ENCODE results near the gene TRIM15. TPM values are rescaled to one million over a fixed set of nuclear protein-coding genes. Genes with fewer than 3 reads are reported as not detected.

Gene TRIM15
- total and polyA plus RNA-seq, 2 of the 4 experiments (the other 2 are of a cell fraction): not detected

- POLR2A ChIA-PET (ENCODE audit: unreplicated experiment): no interaction called here
- peak; percentile 65 for ATAC-seq (ENCODE audit: low read depth)
- no peak overlapping the region for H3K4me2 ChIP-seq (ENCODE audit: low read depth, low read length)
- 80% methylated on average over 3 of the region's 8 CpGs; no CpG with 5 or more reads in 1 of the 2 experiments for WGBS, 2 experiments (ENCODE audit: extremely low coverage in 2 of 2, insufficient read length in 1 of 2)
- no peak for DNase-seq
- no peaks in the 10 kb centered on the region for H3K9me3 ChIP-seq (ENCODE audit: control insufficient read depth, insufficient read depth, low read length)
- intact Hi-C loops (cut with micrococcal nuclease) (no loop called here), in situ Hi-C loops (cut with MboI; ENCODE audit: low sequenced_read_pairs) (no loop called here), dilution Hi-C loops (cut with HindIII; ENCODE audit: low sequenced_read_pairs, unreplicated experiment) (no loop called here)
- H3K9me1 ChIP-seq (ENCODE audit: insufficient read depth, low read length): peaks cover 6% of the 10 kb centered on the region; the same call in 1 of the 2 replicates
- H3K4me1 ChIP-seq (ENCODE audit: control insufficient read depth, insufficient read depth, low read length): peaks cover 2% of the 10 kb centered on the region; the same call in 1 of the 2 replicates
- no peak overlapping the region for H3K14ac ChIP-seq (replicated peaks; ENCODE audit: low read depth, low read length)
- no peak overlapping the region for H4K91ac ChIP-seq (ENCODE audit: insufficient read depth, low read depth, low read length)
- peaks cover 44% of the 10 kb centered on the region for H3K36me3 ChIP-seq (ENCODE audit: control insufficient read depth, insufficient read depth, low read length)
- no peak overlapping the region for H2AK5ac ChIP-seq (ENCODE audit: low read depth, low read length)
- no TSS peak for BruUV-seq (replicated peaks)
- H2BK20ac ChIP-seq (ENCODE audit: low read depth, low read length): no peak overlapping the region
- H4K5ac ChIP-seq (ENCODE audit: low read depth, low read length): no peak overlapping the region
- no peak for TF ChIP-seq USF2 (IDR thresholded peaks at IDR 0.05; ENCODE audit: low read depth, low read length)
- TF ChIP-seq CTCF (conservative IDR thresholded peaks at IDR 0.05; ENCODE audit: low read depth, low read length): no peak
- TF ChIP-seq CEBPB (IDR thresholded peaks at IDR 0.05; ENCODE audit: low read depth, low read length): no peak
- TF ChIP-seq RAD21 (IDR thresholded peaks at IDR 0.05; ENCODE audit: low read length): no peak
- no peak for TF ChIP-seq CHD1 (IDR thresholded peaks at IDR 0.05; ENCODE audit: low read depth, low read length)
- no peak for TF ChIP-seq NFE2L2 (IDR thresholded peaks at IDR 0.05; ENCODE audit: low read depth, low read length)
- TF ChIP-seq MAFK (IDR thresholded peaks at IDR 0.05; ENCODE audit: low read depth, low read length): no peak
- TF ChIP-seq MAZ (IDR thresholded peaks at IDR 0.05; ENCODE audit: borderline replicate concordance, low read depth, low read length): no peak
- no peak for TF ChIP-seq RFX5 (IDR thresholded peaks at IDR 0.05; ENCODE audit: low read depth, low read length)
- TF ChIP-seq POLR2A (IDR thresholded peaks at IDR 0.05; ENCODE audit: low read depth, low read length): no peak
- no peak for TF ChIP-seq MXI1 (IDR thresholded peaks at IDR 0.05; ENCODE audit: borderline replicate concordance, low read depth, low read length)
- no peak for TF ChIP-seq ELK1 (IDR thresholded peaks at IDR 0.05; ENCODE audit: borderline replicate concordance, low read depth, low read length)
- H3K23ac ChIP-seq (ENCODE audit: low read depth, low read length): no peak overlapping the region
- CTCF ChIA-PET: interaction anchor here (1.8 kb wide), 1 partner anchor 64 kb away, joined by 5 read pairs; no protein-coding TSS in a partner anchor
- no peaks in the 10 kb centered on the region; a peak in 2 of 4 replicates for H3K79me1 ChIP-seq (ENCODE audit: low read depth in 1 of 2, low read length in 2 of 2)
- no peak overlapping the region for H3K56ac ChIP-seq (ENCODE audit: extremely low read depth, insufficient read depth, low read length)
- H3K27me3 ChIP-seq (ENCODE audit: control insufficient read depth, insufficient read depth, low read length): no peaks in the 10 kb centered on the region
- no peak overlapping the region for H3K4ac ChIP-seq (ENCODE audit: low read depth, low read length)
- H3K27ac ChIP-seq (ENCODE audit: insufficient read depth, low read length): no peak overlapping the region
- H4K20me1 ChIP-seq (ENCODE audit: insufficient read depth, low read length): no peaks in the 10 kb centered on the region
- no peak overlapping the region for H2AFZ ChIP-seq (replicated peaks; ENCODE audit: low read length, poor library complexity)
- no peak overlapping the region for H2BK5ac ChIP-seq (ENCODE audit: low read depth, low read length, poor library complexity, severe bottlenecking)
- H2BK120ac ChIP-seq (ENCODE audit: low read depth, low read length): no peak overlapping the region
- H4K8ac ChIP-seq (ENCODE audit: low read depth in 2 of 2, low read length in 2 of 2): no peak overlapping the region
- no peak overlapping the region for H2BK15ac ChIP-seq (ENCODE audit: low read depth, low read length)
- no peak overlapping the region for H3K4me3 ChIP-seq (ENCODE audit: insufficient read depth, low read depth, low read length)
- H2AK9ac ChIP-seq (replicated peaks; ENCODE audit: low read depth, low read length, poor library complexity): no peak overlapping the region
- no peak overlapping the region for H3K9ac ChIP-seq (ENCODE audit: low read depth, low read length)
- H3K18ac ChIP-seq (ENCODE audit: low read depth, low read length): no peak overlapping the region
Measured at GRCh38 chr6:30194797-30195690, 31.7 kb downstream of the TRIM15 start.
